Muscle layer of colon (tissue), 2 donors: ENCODE measurements around the gene CD207.

Experiments used
- H3K27ac ChIP-seq: one replicate; pipeline ENCODE4 v1.7.0; 2013; ENCODE audit warnings: low read depth, mild to moderate bottlenecking, low read length, moderate library complexity
- H3K27me3 ChIP-seq, 2 donors: one replicate each; pipeline ENCODE4 v1.7.0; 2013; ENCODE audit warnings: low read length in 2 of 2, mild to moderate bottlenecking in 2 of 2; ENCODE audit not compliant: insufficient read depth in 2 of 2, control insufficient read depth in 1 of 2
- H3K36me3 ChIP-seq: one replicate; pipeline ENCODE4 v1.7.0; 2013; ENCODE audit warnings: mild to moderate bottlenecking, low read length; ENCODE audit not compliant: insufficient read depth
- H3K4me1 ChIP-seq: one replicate; pipeline ENCODE4 v1.7.0; 2013; ENCODE audit warnings: mild to moderate bottlenecking, low read length; ENCODE audit not compliant: insufficient read depth
- H3K4me3 ChIP-seq, 2 donors: one replicate each; pipeline ENCODE4 v1.7.0; 2013; ENCODE audit warnings: low read length in 2 of 2, low read depth in 1 of 2, mild to moderate bottlenecking in 1 of 2, moderate library complexity in 1 of 2
- H3K9ac ChIP-seq: one replicate; pipeline ENCODE4 v1.7.0; 2013; ENCODE audit warnings: low read length
- H3K9me3 ChIP-seq: one replicate; pipeline ENCODE4 v1.7.0; 2013; ENCODE audit warnings: mild to moderate bottlenecking, low read length
- donor health status: abdominal sarcoma.
- donor health status: Adenocarcinoma of cecum.

Gene CD207

DNA sequence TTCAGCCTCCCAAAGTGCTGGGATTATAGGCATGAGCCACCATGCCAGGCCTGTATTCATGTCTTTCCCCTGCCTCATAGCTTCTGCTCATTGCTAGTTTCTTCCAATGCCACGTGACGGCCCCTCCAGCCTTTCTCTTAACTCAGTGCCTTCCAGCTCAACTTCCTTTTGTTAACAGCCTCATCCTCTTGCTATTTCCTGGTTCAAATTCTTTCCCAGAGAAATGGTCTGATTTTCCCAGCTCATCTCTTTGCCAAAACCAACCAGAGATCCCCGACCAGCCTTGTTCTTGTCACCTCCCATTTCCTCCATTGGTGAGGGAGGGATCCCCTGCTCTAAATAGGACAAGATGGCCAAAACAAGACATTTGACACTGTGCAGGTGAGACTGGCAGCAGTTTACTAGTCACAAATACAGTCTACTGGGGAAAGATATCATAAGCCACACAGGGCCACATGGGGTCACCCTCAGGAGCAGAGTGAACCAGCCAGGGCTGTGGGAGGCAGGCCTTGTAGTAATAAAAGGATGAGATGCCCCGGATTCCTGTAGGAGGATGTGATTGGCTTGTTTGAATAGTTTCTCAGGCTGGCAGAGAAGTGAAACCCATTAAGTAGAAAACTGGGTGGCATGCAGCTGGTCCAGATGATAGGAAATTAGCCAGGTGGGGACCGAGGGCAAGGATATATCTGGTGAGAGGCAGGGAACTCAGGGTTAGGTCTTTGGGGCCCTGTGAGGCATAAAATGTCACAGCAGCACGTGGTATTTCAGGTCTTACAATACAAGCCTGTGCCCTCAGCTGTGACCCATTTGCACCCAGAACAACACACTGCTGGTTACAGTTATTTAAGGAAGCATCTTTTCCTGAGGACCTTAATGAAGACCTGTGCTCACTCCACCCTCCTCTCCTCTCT, 6.4 kb downstream of the CD207 start:
- Histone ChIP-seq H3K4me3 (no peak overlapping the region), H3K36me3 (no peaks in the 10 kb centered on the region), H3K9ac (no peak overlapping the region), H3K27ac (no peak overlapping the region), H3K27me3 (no peaks in the 10 kb centered on the region), H3K4me1 (no peaks in the 10 kb centered on the region), H3K9me3 (no peaks in the 10 kb centered on the region)

DNA sequence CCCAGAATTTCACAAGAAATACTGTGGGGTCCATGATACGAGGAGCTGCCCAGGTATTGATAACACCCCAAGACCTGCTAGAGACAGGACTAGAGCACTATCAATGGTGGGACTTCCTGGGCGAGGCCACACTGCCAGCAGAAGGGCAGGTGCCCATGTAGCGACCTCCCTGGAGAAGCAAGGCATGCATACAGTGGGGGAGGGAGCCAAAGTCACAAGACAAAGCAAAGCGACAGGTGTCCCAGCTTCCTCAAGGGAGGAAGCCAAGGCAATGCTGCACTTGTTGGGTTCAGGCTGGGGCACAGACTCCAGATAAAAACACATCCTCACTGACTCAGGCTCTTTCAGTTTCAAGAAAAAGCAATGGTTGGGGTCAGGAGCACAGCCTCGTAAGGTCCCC, 7.5 kb downstream of the CD207 start:
- no peaks in the 10 kb centered on the region for H3K4me1 ChIP-seq
- no peak overlapping the region for H3K4me3 ChIP-seq
- no peak overlapping the region for H3K27ac ChIP-seq
- no peaks in the 10 kb centered on the region for H3K27me3 ChIP-seq
- no peaks in the 10 kb centered on the region for H3K9me3 ChIP-seq
- H3K36me3 ChIP-seq = no peaks in the 10 kb centered on the region
- no peak overlapping the region for H3K9ac ChIP-seq

DNA sequence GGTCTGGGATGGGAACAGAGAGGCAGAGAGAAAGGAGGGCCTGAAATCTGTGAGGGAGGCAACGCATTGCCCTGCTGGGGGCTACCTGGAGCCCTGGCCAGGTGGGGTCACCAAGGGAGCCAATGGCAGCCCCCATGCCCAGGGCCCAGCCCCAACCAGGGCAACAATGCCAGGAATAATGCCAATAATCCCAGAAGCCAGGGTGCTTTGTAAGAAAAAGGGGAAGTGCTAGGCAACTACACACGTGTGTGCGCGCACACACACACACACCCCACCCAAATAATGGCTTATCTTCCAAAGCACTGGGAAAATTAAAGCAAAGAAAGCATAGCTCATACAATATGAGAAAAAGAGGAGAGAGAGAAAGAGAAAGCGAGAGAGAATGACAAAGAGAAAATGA, 8.2 kb downstream of the CD207 start:
- H3K36me3 ChIP-seq = no peaks in the 10 kb centered on the region
- H3K27ac ChIP-seq = no peak overlapping the region
- H3K9me3 ChIP-seq = no peaks in the 10 kb centered on the region
- no peak overlapping the region for H3K9ac ChIP-seq
- H3K27me3 ChIP-seq = no peaks in the 10 kb centered on the region
- H3K4me3 ChIP-seq = no peak overlapping the region
- no peaks in the 10 kb centered on the region for H3K4me1 ChIP-seq

DNA sequence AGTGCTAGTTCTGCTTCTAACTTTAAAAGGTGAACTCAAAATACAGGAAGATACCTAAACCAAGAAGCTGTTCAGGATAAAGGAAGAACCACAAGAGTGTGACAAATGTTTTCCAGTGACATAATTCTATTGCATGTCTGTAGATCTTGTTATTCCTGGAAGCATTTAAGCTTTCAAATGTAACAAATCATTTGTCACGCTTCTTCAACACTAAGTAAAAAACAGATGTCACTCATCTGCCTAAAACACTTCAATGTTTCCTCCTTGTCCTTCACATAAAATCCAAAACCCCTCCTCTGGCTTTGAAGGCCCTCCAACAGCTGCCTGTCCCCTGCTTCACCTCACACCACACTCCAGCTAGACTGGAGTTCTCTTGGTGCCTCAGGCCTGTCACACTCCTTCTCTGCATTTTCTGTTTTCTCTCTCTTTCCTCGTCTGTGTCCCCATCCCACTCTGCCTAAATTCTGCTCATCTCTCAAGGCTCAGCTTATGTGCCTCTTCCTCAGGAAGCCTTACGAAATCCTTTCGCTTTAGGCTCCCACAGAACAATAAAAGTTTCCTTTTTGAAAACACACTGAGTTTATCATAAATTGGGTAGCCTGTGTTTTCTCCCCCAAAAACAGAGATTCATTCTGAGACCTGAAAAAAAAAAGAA, 8.8 kb downstream of the CD207 start:
- Histone ChIP-seq H3K27me3 (no peaks in the 10 kb centered on the region), H3K36me3 (no peaks in the 10 kb centered on the region), H3K27ac (no peak overlapping the region), H3K9ac (no peak overlapping the region), H3K4me3 (no peak overlapping the region), H3K4me1 (no peaks in the 10 kb centered on the region), H3K9me3 (no peaks in the 10 kb centered on the region)

DNA sequence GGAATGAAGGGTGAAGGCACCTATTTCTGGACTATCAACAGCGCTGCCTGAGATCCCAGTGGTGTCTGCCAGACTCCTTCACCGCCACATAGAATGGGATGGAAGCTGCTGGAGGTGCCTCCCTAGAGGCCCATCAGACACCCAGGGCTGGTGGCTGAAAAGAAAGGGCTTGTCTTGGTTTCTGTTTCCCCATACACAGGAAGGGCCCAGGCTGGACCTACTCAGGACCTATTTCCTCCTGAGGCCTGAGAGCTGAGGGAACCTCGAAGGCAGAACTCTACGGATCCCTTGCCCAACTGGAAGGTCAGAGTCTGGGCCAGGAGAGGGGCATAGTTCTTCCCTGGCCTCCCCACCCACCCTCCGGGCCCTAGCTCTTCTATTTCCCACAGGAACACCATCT, 12.4 kb downstream of the CD207 start:
- Histone ChIP-seq H3K36me3 (no peaks in the 10 kb centered on the region), H3K9ac (no peak overlapping the region), H3K27ac (no peak overlapping the region), H3K4me1 (no peaks in the 10 kb centered on the region), H3K4me3 (no peak overlapping the region), H3K27me3 (no peaks in the 10 kb centered on the region), H3K9me3 (no peaks in the 10 kb centered on the region)

DNA sequence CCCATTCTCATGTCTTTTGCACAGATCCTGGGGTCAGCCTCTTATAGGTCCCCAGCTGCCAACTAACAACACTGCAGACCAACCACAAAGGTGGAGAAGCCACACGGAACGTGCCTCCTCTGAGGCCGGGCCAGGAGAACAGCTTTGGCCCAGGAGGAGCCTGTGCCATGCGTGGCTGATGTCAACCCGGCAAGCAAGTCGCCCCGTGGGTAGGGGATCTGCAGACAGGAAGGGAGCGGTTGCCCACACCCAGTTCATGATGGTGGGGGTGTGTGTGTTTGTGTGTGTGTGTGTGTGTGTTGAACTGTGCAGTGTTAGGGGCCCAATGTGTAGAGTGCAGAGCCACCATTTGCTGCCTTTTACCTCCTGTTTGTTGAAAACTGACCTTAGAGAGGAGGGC, 12.8 kb downstream of the CD207 start:
- Histone ChIP-seq H3K27me3 (no peaks in the 10 kb centered on the region), H3K4me3 (no peak overlapping the region), H3K9ac (no peak overlapping the region), H3K9me3 (no peaks in the 10 kb centered on the region), H3K27ac (no peak overlapping the region), H3K4me1 (no peaks in the 10 kb centered on the region), H3K36me3 (no peaks in the 10 kb centered on the region)

DNA sequence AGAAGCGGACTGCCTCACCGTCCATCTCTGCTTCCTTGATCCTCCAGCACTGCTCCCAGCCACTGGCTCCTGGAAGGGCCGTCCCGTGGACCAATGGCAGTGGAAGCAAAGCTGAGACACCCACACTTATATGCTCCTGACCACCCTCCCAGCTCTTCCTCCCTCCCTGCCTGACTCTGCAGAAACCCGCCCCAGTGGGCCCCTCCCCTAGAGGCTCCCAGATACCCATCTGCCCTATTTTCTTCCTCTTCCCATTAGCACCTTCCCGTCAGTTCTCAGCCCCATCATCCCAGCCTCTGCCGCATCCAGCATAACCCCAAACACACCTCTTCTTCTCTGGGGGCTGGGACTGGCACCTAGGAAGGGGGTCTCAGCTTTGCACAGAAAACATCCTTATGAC, 15.1 kb downstream of the CD207 start, which contains the start of gene CLEC4F:
CLEC4F (minus strand) TSS at position 101 of the 400 bp plus-strand sequence; CDS start at position 25, 76 bp downstream.
- Histone ChIP-seq H3K27ac (no peak within 1 kb of the TSS), H3K4me3 (no peak within 1 kb of the TSS), H3K9me3 (no peaks in the 10 kb centered on the region), H3K4me1 (no peaks in the 10 kb centered on the region), H3K36me3 (no peaks in the 10 kb centered on the region), H3K9ac (no peak within 1 kb of the TSS), H3K27me3 (no peaks in the 10 kb centered on the region)

DNA sequence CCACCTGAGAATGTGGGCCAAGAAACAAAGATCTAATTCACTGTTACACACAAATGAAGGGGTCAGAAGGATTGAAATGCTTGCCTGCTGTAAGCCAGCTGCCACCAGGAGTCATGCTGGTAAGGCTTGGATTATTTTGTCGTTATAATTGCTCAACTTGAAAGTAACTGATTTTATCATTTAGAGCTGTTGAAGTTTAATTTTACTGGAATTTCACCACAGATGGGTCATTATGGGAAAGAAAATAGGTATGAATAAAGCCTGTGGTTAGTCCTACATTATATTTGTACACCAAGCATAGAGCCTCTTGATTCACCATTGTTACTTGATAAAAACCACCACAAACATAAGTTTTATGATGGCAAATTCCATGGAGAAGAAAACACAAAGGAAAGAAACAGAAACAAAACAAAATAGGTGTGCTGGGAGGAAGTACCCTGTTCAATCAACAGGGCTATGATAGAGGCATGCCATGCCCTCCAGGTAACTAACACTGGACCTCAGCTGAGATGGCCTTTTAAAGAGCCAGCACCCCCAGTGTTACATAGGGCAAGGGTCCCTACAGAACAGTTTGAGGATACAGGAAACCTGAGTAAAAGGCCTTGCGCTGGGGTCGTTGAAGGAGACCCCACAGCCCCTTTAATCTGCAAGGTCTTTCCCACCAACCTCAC, 18.2 kb downstream of the CD207 start:
- Histone ChIP-seq H3K4me1 (no peaks in the 10 kb centered on the region), H3K9ac (no peak overlapping the region), H3K9me3 (no peaks in the 10 kb centered on the region), H3K36me3 (no peaks in the 10 kb centered on the region), H3K4me3 (no peak overlapping the region), H3K27ac (no peak overlapping the region), H3K27me3 (no peaks in the 10 kb centered on the region)

DNA sequence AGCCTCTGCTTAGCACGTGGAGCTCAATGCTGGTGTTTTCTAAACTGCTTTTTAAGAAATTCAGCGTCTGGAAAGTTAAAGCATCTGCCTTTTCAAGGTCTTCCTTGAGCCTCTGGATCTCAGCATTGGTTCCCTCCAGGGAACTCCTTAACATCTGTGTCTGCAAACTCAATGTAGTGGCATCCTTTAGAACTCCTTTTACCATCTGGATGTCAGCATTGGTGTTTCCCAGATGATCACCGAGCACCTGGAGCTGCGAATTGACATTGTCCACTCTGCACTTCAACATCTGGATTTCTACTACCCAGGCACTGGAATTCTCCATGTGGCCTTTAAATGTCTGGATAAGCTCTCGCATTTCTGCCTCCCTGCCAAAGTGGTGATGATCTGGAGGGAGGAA, 18.9 kb downstream of the CD207 start:
- H3K9me3 ChIP-seq = no peaks in the 10 kb centered on the region
- no peaks in the 10 kb centered on the region for H3K27me3 ChIP-seq
- no peaks in the 10 kb centered on the region for H3K4me1 ChIP-seq
- no peaks in the 10 kb centered on the region for H3K36me3 ChIP-seq
- H3K27ac ChIP-seq = no peak overlapping the region
- no peak overlapping the region for H3K9ac ChIP-seq
- no peak overlapping the region for H3K4me3 ChIP-seq

DNA sequence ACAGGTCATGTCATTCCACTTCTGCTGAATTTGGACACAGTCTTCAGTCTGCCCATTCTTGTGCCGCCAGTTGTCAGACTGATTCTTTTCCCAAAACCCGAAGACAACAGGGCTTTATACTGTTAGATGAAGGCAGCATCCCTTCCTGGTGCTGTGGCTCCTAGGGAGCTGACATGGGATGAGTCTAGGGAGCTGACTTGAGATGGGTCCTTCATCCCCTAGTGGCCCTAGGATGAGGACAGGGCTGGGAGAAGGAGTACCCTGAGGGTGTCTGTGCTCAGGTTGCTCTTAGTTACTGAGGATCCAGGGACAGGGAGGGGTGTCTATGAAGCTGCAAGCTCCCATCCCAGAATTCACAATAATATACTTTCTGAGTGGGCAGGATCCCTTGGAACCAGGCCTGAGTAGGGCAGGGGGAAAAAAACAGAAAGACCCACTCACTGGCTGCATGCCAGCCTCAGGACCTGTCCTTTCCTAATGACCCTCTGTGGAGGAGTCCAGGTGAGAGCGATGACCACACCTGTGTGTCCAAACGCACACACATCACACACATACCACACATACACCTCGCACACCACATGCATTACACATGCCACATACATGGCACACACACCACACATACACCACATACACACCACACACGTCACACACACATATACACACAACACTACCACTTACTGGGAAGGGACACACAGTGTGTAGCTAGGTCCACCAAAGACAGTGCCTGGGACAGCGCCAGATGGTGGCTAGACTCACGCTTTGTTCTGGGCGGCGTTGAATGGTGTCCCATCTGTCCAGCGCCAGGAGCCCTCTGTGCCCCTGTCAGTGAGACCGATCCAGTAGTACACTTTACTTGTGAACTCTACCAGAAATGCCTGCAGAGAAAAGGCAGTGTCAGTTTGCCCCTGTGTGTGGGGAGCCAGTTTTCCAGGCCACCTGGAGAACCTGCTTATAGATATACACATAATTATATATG, 26.3 kb downstream of the CD207 start:
- Histone ChIP-seq H3K27ac (no peak overlapping the region), H3K36me3 (no peaks in the 10 kb centered on the region), H3K4me1 (no peaks in the 10 kb centered on the region)

DNA sequence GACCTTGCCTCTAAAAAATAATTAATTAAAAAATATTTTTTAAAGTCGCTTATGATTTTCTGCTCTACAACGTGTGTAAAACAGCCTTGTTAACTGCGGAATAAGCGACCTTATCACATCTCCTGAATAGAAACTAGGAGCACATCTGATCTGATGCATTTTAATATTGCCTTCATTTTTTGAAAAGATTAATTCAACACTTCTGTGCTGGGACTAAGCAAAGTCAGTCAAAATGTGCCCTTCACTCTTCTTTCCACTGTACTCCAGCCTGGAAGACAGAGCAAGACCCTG, 27.8 kb downstream of the CD207 start:
- no peaks in the 10 kb centered on the region for H3K36me3 ChIP-seq
- no peak overlapping the region for H3K27ac ChIP-seq
- no peaks in the 10 kb centered on the region for H3K27me3 ChIP-seq
- no peaks in the 10 kb centered on the region for H3K9me3 ChIP-seq
- no peaks in the 10 kb centered on the region for H3K4me1 ChIP-seq
- no peak overlapping the region for H3K9ac ChIP-seq
- no peak overlapping the region for H3K4me3 ChIP-seq

More for the DNA sequence above, 26.3 kb downstream of the CD207 start:
- H3K4me3 ChIP-seq = no peak overlapping the region
- no peak overlapping the region for H3K9ac ChIP-seq
- no peaks in the 10 kb centered on the region for H3K9me3 ChIP-seq
- no peaks in the 10 kb centered on the region for H3K27me3 ChIP-seq
